OCI-LY1 (cell line): ENCODE results near the gene LAMA3.
A peak's percentile ranks its signal among the peaks of the same experiment; 100 is the strongest.

Experiments used
- H2AFZ ChIP-seq: fragments of 200-600 bp; sonication (generic), shearing (Covaris generic); 2 replicates; pipeline ENCODE4 v1.6.0; 2014; ENCODE audit warnings: antibody characterized with exemption, mild to moderate bottlenecking, low read length
- H3F3A ChIP-seq: fragments of 200-600 bp; sonication (generic), shearing (Covaris generic); 2 replicates; pipeline ENCODE4 v1.6.0; 2014; ENCODE audit warnings: mild to moderate bottlenecking, antibody characterized with exemption, low read length, moderate library complexity; ENCODE audit not compliant: insufficient read depth
- H3K27ac ChIP-seq: fragments of 200-600 bp; sonication (generic); 2 replicates; pipeline ENCODE4 v1.5.1; 2014; ENCODE audit warnings: low read length, mixed run types, mild to moderate bottlenecking, low read depth; ENCODE audit not compliant: poor library complexity, severe bottlenecking
- H3K27me3 ChIP-seq: fragments of 200-600 bp; sonication (generic); 2 replicates; pipeline ENCODE4 v1.6.0; 2014; ENCODE audit warnings: antibody characterized with exemption, mild to moderate bottlenecking, low read length, moderate library complexity; ENCODE audit not compliant: insufficient read depth
- H3K36me3 ChIP-seq: fragments of 200-600 bp; sonication (generic); 2 replicates; pipeline ENCODE4 v1.6.1; 2014; ENCODE audit warnings: mild to moderate bottlenecking, antibody characterized with exemption, low read length, moderate library complexity, mixed read lengths; ENCODE audit not compliant: insufficient read depth
- H3K4me1 ChIP-seq: fragments of 200-600 bp; sonication (generic); 2 replicates; pipeline ENCODE4 v1.5.1; 2014; ENCODE audit warnings: mild to moderate bottlenecking, low read length, moderate library complexity; ENCODE audit not compliant: insufficient read depth, severe bottlenecking
- H3K4me2 ChIP-seq: fragments of 200-600 bp; sonication (generic), shearing (Covaris generic); 2 replicates; pipeline ENCODE4 v1.6.1; 2014; ENCODE audit warnings: low read length
- H3K4me3 ChIP-seq: fragments of 200-600 bp; sonication (generic); 2 replicates; pipeline ENCODE4 v1.5.1; 2014; ENCODE audit warnings: low read length, low read depth, mild to moderate bottlenecking, mixed read lengths; ENCODE audit not compliant: poor library complexity, severe bottlenecking
- H3K79me2 ChIP-seq: fragments of 200-600 bp; shearing (Covaris generic); 2 replicates; pipeline ENCODE4 v1.6.1; 2016; ENCODE audit warnings: mixed run types, low read length, mixed read lengths; ENCODE audit not compliant: insufficient read depth
- H3K9ac ChIP-seq: fragments of 200-600 bp; sonication (generic), shearing (Covaris generic); 2 replicates; pipeline ENCODE4 v1.6.1; 2014; ENCODE audit warnings: mild to moderate bottlenecking, low read length, mixed read lengths
- H3K9me2 ChIP-seq: fragments of 200-600 bp; sonication (generic), shearing (Covaris generic); 2 replicates; pipeline ENCODE4 v1.6.1; 2014; ENCODE audit warnings: low read depth, mild to moderate bottlenecking, low read length, mixed read lengths
- H3K9me3 ChIP-seq: fragments of 200-600 bp; shearing (Covaris generic); 2 replicates; pipeline ENCODE4 v1.6.1; 2014; ENCODE audit warnings: low read length, mixed read lengths
- H4K20me1 ChIP-seq: fragments of 200-600 bp; sonication (generic), shearing (Covaris generic); 2 replicates; pipeline ENCODE4 v1.6.0; 2016; ENCODE audit warnings: mild to moderate bottlenecking, low read length; ENCODE audit not compliant: insufficient read depth
- EZH2 ChIP-seq: fragments of 200-600 bp; sonication (generic), shearing (Covaris generic); IDR thresholded peaks from 2 replicates; pipeline ENCODE4 v1.8.0; 2017; ENCODE audit warnings: borderline replicate concordance, mixed run types, mild to moderate bottlenecking, antibody characterized with exemption, low read length, moderate library complexity, mixed read lengths
- TF ChIP-seq, protein P1 (sequence below): fragments of 200-600 bp; sonication (generic), shearing (Covaris generic); IDR thresholded peaks from 2 replicates; pipeline ENCODE4 v1.5.1; 2017; ENCODE audit warnings: mild to moderate bottlenecking, antibody characterized with exemption, low read length, moderate library complexity, mixed read lengths

The LAMA3 gene

DNA sequence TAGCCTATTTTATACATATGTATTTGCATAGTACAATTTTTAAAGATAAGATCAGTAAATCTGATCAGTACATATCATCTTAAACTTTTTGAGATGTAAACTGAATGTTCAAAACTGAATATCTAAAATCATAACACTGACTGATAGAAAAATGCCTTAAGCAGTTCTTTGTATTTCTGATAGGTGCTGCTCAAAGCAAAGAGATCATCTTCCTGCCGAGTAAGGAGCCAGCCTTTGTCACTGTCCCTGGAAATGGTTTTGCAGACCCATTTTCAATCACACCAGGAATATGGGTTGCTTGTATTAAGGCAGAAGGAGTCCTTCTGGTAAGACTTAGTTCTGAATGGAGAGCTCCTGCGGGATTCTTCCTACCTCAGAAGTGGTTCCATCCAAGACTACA, 135.0 kb downstream of the LAMA3 start:
- H2AFZ ChIP-seq, result no peak overlapping the region
- H3K27ac ChIP-seq, result no peak overlapping the region
- H3K9ac ChIP-seq, result no peak overlapping the region
- H3K36me3 ChIP-seq, result no peaks in the 10 kb centered on the region
- no peaks in the 10 kb centered on the region for H4K20me1 ChIP-seq
- H3K9me2 ChIP-seq, result no peaks in the 10 kb centered on the region
- no peaks in the 10 kb centered on the region for H3F3A ChIP-seq
- no peaks in the 10 kb centered on the region for H3K79me2 ChIP-seq
- TF ChIP-seq, protein P1, sequence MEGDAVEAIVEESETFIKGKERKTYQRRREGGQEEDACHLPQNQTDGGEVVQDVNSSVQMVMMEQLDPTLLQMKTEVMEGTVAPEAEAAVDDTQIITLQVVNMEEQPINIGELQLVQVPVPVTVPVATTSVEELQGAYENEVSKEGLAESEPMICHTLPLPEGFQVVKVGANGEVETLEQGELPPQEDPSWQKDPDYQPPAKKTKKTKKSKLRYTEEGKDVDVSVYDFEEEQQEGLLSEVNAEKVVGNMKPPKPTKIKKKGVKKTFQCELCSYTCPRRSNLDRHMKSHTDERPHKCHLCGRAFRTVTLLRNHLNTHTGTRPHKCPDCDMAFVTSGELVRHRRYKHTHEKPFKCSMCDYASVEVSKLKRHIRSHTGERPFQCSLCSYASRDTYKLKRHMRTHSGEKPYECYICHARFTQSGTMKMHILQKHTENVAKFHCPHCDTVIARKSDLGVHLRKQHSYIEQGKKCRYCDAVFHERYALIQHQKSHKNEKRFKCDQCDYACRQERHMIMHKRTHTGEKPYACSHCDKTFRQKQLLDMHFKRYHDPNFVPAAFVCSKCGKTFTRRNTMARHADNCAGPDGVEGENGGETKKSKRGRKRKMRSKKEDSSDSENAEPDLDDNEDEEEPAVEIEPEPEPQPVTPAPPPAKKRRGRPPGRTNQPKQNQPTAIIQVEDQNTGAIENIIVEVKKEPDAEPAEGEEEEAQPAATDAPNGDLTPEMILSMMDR, result peak; percentile 25; the same call in 1 of the 2 replicates
- no peak for TF ChIP-seq EZH2
- no peaks in the 10 kb centered on the region; the same call in 1 of the 2 replicates for H3K27me3 ChIP-seq
- no peaks in the 10 kb centered on the region for H3K4me1 ChIP-seq
- H3K4me3 ChIP-seq, result no peak overlapping the region
- H3K4me2 ChIP-seq, result no peak overlapping the region
- H3K9me3 ChIP-seq, result no peaks in the 10 kb centered on the region

DNA sequence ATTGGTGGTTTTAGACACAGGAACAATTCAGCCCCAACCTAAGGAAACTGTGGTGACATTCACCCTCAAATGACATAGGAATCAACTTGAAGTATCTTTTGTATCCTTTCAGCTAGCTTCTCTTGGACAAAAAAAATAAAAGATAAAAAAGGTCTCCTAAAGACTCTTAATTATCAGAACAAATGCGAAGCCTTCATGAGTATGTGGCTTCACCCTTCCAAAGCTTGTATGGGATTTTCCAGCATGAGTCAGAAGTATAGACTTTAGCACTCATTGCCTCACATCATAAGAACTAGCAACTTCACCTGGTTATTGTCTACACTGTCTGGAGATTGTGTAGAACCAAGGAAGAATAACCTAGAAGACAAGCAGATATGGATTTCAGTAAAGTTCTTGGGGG, 135.4 kb downstream of the LAMA3 start:
- Histone ChIP-seq H3K4me1 (no peaks in the 10 kb centered on the region), H3F3A (no peaks in the 10 kb centered on the region), H2AFZ (no peak overlapping the region), H4K20me1 (no peaks in the 10 kb centered on the region), H3K36me3 (no peaks in the 10 kb centered on the region), H3K9ac (no peak overlapping the region), H3K9me2 (no peaks in the 10 kb centered on the region), H3K9me3 (no peaks in the 10 kb centered on the region), H3K4me3 (no peak overlapping the region), H3K79me2 (no peaks in the 10 kb centered on the region), H3K27ac (no peak overlapping the region), H3K27me3 (no peaks in the 10 kb centered on the region; the same call in 1 of the 2 replicates), H3K4me2 (no peak overlapping the region)
- TF ChIP-seq, protein P1, result no peak
- TF ChIP-seq EZH2, result no peak

DNA sequence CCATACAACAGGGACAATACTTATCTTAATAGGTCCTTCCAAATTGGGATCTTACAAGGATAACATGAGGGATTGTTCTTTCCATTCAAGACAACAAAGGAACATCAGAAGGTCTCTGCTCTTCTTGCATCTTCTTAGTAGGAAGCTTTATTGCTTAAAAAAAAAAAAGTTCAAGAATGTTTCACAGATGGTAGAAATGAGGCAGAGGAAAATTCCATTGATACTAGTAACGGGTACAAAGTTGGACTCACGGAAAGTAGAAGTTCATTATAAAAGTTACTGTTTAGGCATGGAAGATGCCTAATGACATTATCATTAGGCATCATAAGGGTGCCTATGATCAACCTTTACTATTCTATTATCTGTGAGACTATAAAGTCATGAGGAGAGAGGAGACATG, 136.2 kb downstream of the LAMA3 start:
- Histone ChIP-seq H2AFZ (no peak overlapping the region), H3K9ac (no peak overlapping the region), H3K9me3 (no peaks in the 10 kb centered on the region), H3K4me2 (no peak overlapping the region), H3K79me2 (no peaks in the 10 kb centered on the region), H4K20me1 (no peaks in the 10 kb centered on the region), H3K27me3 (no peaks in the 10 kb centered on the region; the same call in 1 of the 2 replicates), H3F3A (no peaks in the 10 kb centered on the region), H3K4me3 (no peak overlapping the region), H3K27ac (no peak overlapping the region), H3K4me1 (no peaks in the 10 kb centered on the region), H3K9me2 (no peaks in the 10 kb centered on the region), H3K36me3 (no peaks in the 10 kb centered on the region)
- TF ChIP-seq, protein P1, result no peak
- TF ChIP-seq EZH2, result no peak
